ENCODE results near the gene EML1.

EML1 gene

GRCh38 chr14:99816217-99816616, 23.0 kb downstream of the EML1 start:
- no peak overlapping the region for H3K4me3 ChIP-seq (ENCODE audit: low read depth, low read length)
- TF ChIP-seq POLR2A (IDR thresholded peaks at IDR 0.05; ENCODE audit: extremely low read depth, insufficient read length) (no peak), MAX (IDR thresholded peaks at IDR 0.05; ENCODE audit: low read depth, low read length) (no peak), MYC (IDR thresholded peaks at IDR 0.05; ENCODE audit: low read depth, low read length) (no peak), CTCF (IDR thresholded peaks at IDR 0.05; ENCODE audit: low read depth, low read length) (no peak)
- no peak for DNase-seq (ENCODE audit: low read depth)

- no peak for DNase-seq (ENCODE audit: low read depth)
- H3K4me3 ChIP-seq (ENCODE audit: low read depth, low read length) = no peak overlapping the region
- TF ChIP-seq POLR2A (IDR thresholded peaks at IDR 0.05; ENCODE audit: extremely low read depth, insufficient read length) (no peak), CTCF (IDR thresholded peaks at IDR 0.05; ENCODE audit: low read depth, low read length) (no peak), MAX (IDR thresholded peaks at IDR 0.05; ENCODE audit: low read depth, low read length) (no peak), MYC (IDR thresholded peaks at IDR 0.05; ENCODE audit: low read depth, low read length) (no peak)
Observed at GRCh38 chr14:99816642-99817041, 23.4 kb downstream of the EML1 start.

GRCh38 chr14:99817331-99817730, 24.1 kb downstream of the EML1 start:
- TF ChIP-seq MYC (IDR thresholded peaks at IDR 0.05; ENCODE audit: low read depth, low read length) (no peak), MAX (IDR thresholded peaks at IDR 0.05; ENCODE audit: low read depth, low read length) (no peak), POLR2A (IDR thresholded peaks at IDR 0.05; ENCODE audit: extremely low read depth, insufficient read length) (no peak), CTCF (IDR thresholded peaks at IDR 0.05; ENCODE audit: low read depth, low read length) (no peak)
- DNase-seq (ENCODE audit: low read depth) = no peak
- no peak overlapping the region for H3K4me3 ChIP-seq (ENCODE audit: low read depth, low read length)

GRCh38 chr14:99818503-99819036, 25.4 kb downstream of the EML1 start:
- DNase-seq (ENCODE audit: low read depth) = no peak
- no peak for TF ChIP-seq POLR2A (IDR thresholded peaks at IDR 0.05; ENCODE audit: extremely low read depth, insufficient read length)
- TF ChIP-seq MYC (IDR thresholded peaks at IDR 0.05; ENCODE audit: low read depth, low read length) = no peak
- no peak for TF ChIP-seq MAX (IDR thresholded peaks at IDR 0.05; ENCODE audit: low read depth, low read length)
- no peak for TF ChIP-seq CTCF (IDR thresholded peaks at IDR 0.05; ENCODE audit: low read depth, low read length)

GRCh38 chr14:99819514-99819913, 26.3 kb downstream of the EML1 start:
- no peak for DNase-seq (ENCODE audit: low read depth)
- H3K4me3 ChIP-seq (ENCODE audit: low read depth, low read length) = no peak overlapping the region
- no peak for TF ChIP-seq MYC (IDR thresholded peaks at IDR 0.05; ENCODE audit: low read depth, low read length)
- no peak for TF ChIP-seq CTCF (IDR thresholded peaks at IDR 0.05; ENCODE audit: low read depth, low read length)
- TF ChIP-seq POLR2A (IDR thresholded peaks at IDR 0.05; ENCODE audit: extremely low read depth, insufficient read length) = no peak
- TF ChIP-seq MAX (IDR thresholded peaks at IDR 0.05; ENCODE audit: low read depth, low read length) = no peak

More at GRCh38 chr14:99818503-99819036, 25.4 kb downstream of the EML1 start:
- no peak overlapping the region for H3K4me3 ChIP-seq (ENCODE audit: low read depth, low read length)

Data from NB4 (cell line).